ENCODE results near the gene ANKRD2.

The ANKRD2 gene

GRCh38 chr10:97563337-97563736 lies 9.2 kb upstream of the ANKRD2 start:
- Histone ChIP-seq H3K9me3 (ENCODE audit: insufficient read depth, low read depth, low read length) (no peaks in the 10 kb centered on the region), H3K27me3 (ENCODE audit: insufficient read depth, low read length, poor library complexity, severe bottlenecking) (no peaks in the 10 kb centered on the region), H3K4me1 (ENCODE audit: insufficient read depth, low read length, poor library complexity, severe bottlenecking) (no peaks in the 10 kb centered on the region), H3K9me2 (replicated peaks; ENCODE audit: low read depth, low read length) (no peaks in the 10 kb centered on the region), H3K4me2 (ENCODE audit: low read depth, low read length, poor library complexity, severe bottlenecking) (no peak overlapping the region), H3K79me2 (ENCODE audit: insufficient read depth, low read length) (no peaks in the 10 kb centered on the region), H3K36me3 (ENCODE audit: insufficient read depth, low read length) (no peaks in the 10 kb centered on the region), H3F3A (ENCODE audit: low read depth) (no peaks in the 10 kb centered on the region), H3K9ac (ENCODE audit: low read depth, low read length, poor library complexity, severe bottlenecking) (no peak overlapping the region), H4K20me1 (ENCODE audit: insufficient read depth, low read length, poor library complexity, severe bottlenecking) (no peaks in the 10 kb centered on the region), H2AFZ (ENCODE audit: low read length) (no peak overlapping the region), H3K4me3 (ENCODE audit: low read length, poor library complexity, severe bottlenecking) (no peak overlapping the region)
- no peak for TF ChIP-seq EZH2phosphoT487 (IDR thresholded peaks at IDR 0.05; ENCODE audit: borderline replicate concordance)
- TF ChIP-seq, protein P1, sequence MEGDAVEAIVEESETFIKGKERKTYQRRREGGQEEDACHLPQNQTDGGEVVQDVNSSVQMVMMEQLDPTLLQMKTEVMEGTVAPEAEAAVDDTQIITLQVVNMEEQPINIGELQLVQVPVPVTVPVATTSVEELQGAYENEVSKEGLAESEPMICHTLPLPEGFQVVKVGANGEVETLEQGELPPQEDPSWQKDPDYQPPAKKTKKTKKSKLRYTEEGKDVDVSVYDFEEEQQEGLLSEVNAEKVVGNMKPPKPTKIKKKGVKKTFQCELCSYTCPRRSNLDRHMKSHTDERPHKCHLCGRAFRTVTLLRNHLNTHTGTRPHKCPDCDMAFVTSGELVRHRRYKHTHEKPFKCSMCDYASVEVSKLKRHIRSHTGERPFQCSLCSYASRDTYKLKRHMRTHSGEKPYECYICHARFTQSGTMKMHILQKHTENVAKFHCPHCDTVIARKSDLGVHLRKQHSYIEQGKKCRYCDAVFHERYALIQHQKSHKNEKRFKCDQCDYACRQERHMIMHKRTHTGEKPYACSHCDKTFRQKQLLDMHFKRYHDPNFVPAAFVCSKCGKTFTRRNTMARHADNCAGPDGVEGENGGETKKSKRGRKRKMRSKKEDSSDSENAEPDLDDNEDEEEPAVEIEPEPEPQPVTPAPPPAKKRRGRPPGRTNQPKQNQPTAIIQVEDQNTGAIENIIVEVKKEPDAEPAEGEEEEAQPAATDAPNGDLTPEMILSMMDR (conservative IDR thresholded peaks at IDR 0.05; ENCODE audit: low read length), result no peak

- H3K79me2 ChIP-seq (ENCODE audit: insufficient read depth, low read length), result no peaks in the 10 kb centered on the region
- H3K36me3 ChIP-seq (ENCODE audit: insufficient read depth, low read length), result no peaks in the 10 kb centered on the region
Observed at GRCh38 chr10:97564776-97565175, 7.8 kb upstream of the ANKRD2 start.

DNA sequence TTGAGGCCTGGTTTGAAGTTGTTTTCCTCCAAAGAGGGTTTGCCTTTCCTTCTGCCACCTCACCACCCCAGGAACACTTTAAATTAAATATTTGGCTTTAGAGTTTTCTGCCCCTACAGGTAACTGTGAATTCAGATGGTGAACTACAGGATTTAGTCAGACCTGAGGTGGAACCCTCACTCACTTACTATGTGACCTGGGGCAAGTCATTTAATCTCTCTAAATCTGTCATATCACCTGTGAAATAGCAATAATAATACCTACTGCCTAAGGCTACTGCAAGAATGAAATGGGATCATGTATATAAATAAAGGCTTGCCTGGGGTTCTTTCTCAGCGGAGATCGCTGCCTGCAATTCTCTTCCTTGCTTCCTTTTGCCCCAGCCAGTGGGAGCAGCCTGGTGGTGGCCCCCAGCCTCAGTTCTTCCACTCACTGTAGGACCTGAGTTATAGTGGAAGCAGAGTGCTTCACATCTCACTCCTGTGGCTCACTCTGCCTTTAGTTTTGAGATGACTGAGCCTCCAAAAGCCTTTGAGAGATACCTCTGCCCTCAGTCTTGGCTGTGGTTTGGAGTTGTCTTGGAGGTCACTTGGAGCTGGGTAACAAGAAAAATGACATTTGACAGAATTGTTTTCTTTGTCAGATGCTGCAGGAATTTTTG lies 6.1 kb upstream of the ANKRD2 start:
- Histone ChIP-seq H2AFZ (ENCODE audit: low read length) (no peak overlapping the region), H3K36me3 (ENCODE audit: insufficient read depth, low read length) (no peaks in the 10 kb centered on the region), H3K4me1 (ENCODE audit: insufficient read depth, low read length, poor library complexity, severe bottlenecking) (no peaks in the 10 kb centered on the region), H3K9ac (ENCODE audit: low read depth, low read length, poor library complexity, severe bottlenecking) (no peak overlapping the region), H3K4me2 (ENCODE audit: low read depth, low read length, poor library complexity, severe bottlenecking) (no peak overlapping the region), H3K9me3 (ENCODE audit: insufficient read depth, low read depth, low read length) (no peaks in the 10 kb centered on the region), H3K27me3 (ENCODE audit: insufficient read depth, low read length, poor library complexity, severe bottlenecking) (no peaks in the 10 kb centered on the region), H4K20me1 (ENCODE audit: insufficient read depth, low read length, poor library complexity, severe bottlenecking) (no peaks in the 10 kb centered on the region), H3K9me2 (replicated peaks; ENCODE audit: low read depth, low read length) (no peaks in the 10 kb centered on the region), H3K79me2 (ENCODE audit: insufficient read depth, low read length) (no peaks in the 10 kb centered on the region), H3K4me3 (ENCODE audit: low read length, poor library complexity, severe bottlenecking) (no peak overlapping the region), H3F3A (ENCODE audit: low read depth) (no peaks in the 10 kb centered on the region)
- no peak for TF ChIP-seq EZH2phosphoT487 (IDR thresholded peaks at IDR 0.05; ENCODE audit: borderline replicate concordance)
- TF ChIP-seq, protein P1 (conservative IDR thresholded peaks at IDR 0.05; ENCODE audit: low read length), result no peak

More at GRCh38 chr10:97564776-97565175, 7.8 kb upstream of the ANKRD2 start:
- Histone ChIP-seq H3K27me3 (ENCODE audit: insufficient read depth, low read length, poor library complexity, severe bottlenecking) (no peaks in the 10 kb centered on the region), H4K20me1 (ENCODE audit: insufficient read depth, low read length, poor library complexity, severe bottlenecking) (no peaks in the 10 kb centered on the region), H3K4me3 (ENCODE audit: low read length, poor library complexity, severe bottlenecking) (no peak overlapping the region), H3K9me2 (replicated peaks; ENCODE audit: low read depth, low read length) (no peaks in the 10 kb centered on the region), H2AFZ (ENCODE audit: low read length) (no peak overlapping the region), H3K9me3 (ENCODE audit: insufficient read depth, low read depth, low read length) (no peaks in the 10 kb centered on the region), H3K4me1 (ENCODE audit: insufficient read depth, low read length, poor library complexity, severe bottlenecking) (no peaks in the 10 kb centered on the region), H3F3A (ENCODE audit: low read depth) (no peaks in the 10 kb centered on the region), H3K4me2 (ENCODE audit: low read depth, low read length, poor library complexity, severe bottlenecking) (no peak overlapping the region), H3K9ac (ENCODE audit: low read depth, low read length, poor library complexity, severe bottlenecking) (no peak overlapping the region)
- TF ChIP-seq, protein P1 (conservative IDR thresholded peaks at IDR 0.05; ENCODE audit: low read length), result no peak
- TF ChIP-seq EZH2phosphoT487 (IDR thresholded peaks at IDR 0.05; ENCODE audit: borderline replicate concordance), result no peak

All from Loucy (cell line).